ENCODE data around the gene HES7. TPM values are rescaled to one million over a fixed set of nuclear protein-coding genes. Genes with fewer than 3 reads are reported as not detected.

Gene HES7
- total RNA-seq, 1 experiment from 2014 or later: 0.33 TPM

DNA sequence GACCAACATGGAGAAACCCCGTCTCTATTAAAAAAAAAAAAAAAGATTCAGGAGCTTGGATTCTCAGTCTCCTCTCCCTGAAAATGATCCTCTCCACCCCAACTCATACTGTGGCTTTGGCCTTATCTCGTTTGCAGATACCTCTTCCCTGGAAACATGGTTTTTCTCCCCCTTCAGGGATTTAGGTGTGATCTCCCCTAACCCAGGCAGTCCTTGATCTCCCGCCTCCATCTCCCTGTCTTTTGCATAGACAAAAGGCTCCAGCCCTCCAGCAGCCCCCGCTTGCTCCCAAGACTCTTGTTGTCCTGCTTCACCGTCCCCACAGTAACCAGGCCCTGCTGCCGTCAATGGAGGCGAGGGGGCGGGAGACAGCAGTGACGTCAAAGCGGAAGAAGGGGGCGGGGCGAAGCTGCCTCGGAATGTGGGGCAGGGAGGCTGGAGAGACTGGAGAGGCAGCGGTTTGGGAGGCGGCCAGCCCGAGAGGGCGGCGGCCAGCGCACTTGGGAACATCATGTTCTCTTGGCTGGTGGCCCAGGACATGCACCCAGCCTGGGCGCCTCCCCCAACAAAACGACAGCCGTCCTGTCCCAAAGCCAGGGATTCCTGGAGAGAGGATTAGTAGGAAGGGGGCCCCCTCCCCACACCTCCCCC lies 30.2 kb upstream of the HES7 start:
- Mint-ChIP-seq H3K27me3 (ENCODE audit: low read depth) (peaks cover 3% of the 10 kb centered on the region), H3K4me1 (peaks cover 21 to 27% of the 10 kb centered on the region in 2 experiments), H3K9me3 (no peaks in the 10 kb centered on the region), H3K36me3 (ENCODE audit: insufficient read depth in 1 of 3, low read depth in 3 of 3) (peaks cover 5 to 9% (median 9%) of the 10 kb centered on the region in 3 experiments), H3K27ac (peak overlapping the region; percentile 97 to 99 (median 99)), H3K4me3 (no peak overlapping the region; a peak in 2 of 5 replicates)
- Histone ChIP-seq H3K14ac (ENCODE audit: insufficient read depth, low read length) (peak overlapping the region; percentile 90; the same call in 1 of the 2 replicates), H3K4me2 (ENCODE audit: insufficient read depth, insufficient read length, low read length) (peak overlapping the region; percentile 59), H3K9me3 (ENCODE audit: control insufficient read depth, low read depth, low read length) (no peaks in the 10 kb centered on the region), H2BK20ac (ENCODE audit: low read depth, low read length, poor library complexity, severe bottlenecking) (no peak overlapping the region), H3T11ph (ENCODE audit: low read length) (peak overlapping the region; percentile 90), H3K4ac (ENCODE audit: low read depth, low read length) (no peak overlapping the region; the same call in 1 of the 2 replicates), H2AK5ac (ENCODE audit: insufficient read length, low read length) (no peak overlapping the region), H3K27me3 (ENCODE audit: insufficient read depth, low read length) (no peaks in the 10 kb centered on the region), H2BK15ac (ENCODE audit: low read depth, low read length) (no peak overlapping the region), H3K27ac (ENCODE audit: insufficient read length, low read depth, low read length) (peak overlapping the region; percentile 18), H2AFZ (ENCODE audit: low read length) (no peak overlapping the region), H3K9ac (ENCODE audit: extremely low read depth, insufficient read length, low read length) (peak overlapping the region; percentile 20), H4K5ac (ENCODE audit: insufficient read length, low read depth, low read length) (no peak overlapping the region), H3K4me1 (ENCODE audit: insufficient read depth, low read length) (peaks cover 5% of the 10 kb centered on the region), H4K20me1 (ENCODE audit: control insufficient read depth, insufficient read depth, insufficient read length) (no peaks in the 10 kb centered on the region), H2BK5ac (ENCODE audit: insufficient read length, low read length) (no peak overlapping the region), H4K91ac (ENCODE audit: insufficient read length, low read depth, low read length) (no peak overlapping the region), H3K18ac (ENCODE audit: insufficient read length, low read depth, low read length) (peak overlapping the region; percentile 92), H3K79me1 (ENCODE audit: insufficient read depth, low read depth, low read length, poor library complexity, severe bottlenecking) (peaks cover 2% of the 10 kb centered on the region), H3K23me2 (ENCODE audit: insufficient read length, low read depth, low read length, poor library complexity, severe bottlenecking) (peaks cover 21% of the 10 kb centered on the region), H4K8ac (replicated peaks; ENCODE audit: insufficient read length, low read depth, low read length) (no peak overlapping the region), H3K56ac (ENCODE audit: insufficient read length, low read depth, low read length) (no peak overlapping the region), H2BK12ac (ENCODE audit: insufficient read length, low read depth, low read length) (peak overlapping the region; percentile 59), H2BK120ac (ENCODE audit: low read depth, low read length, poor library complexity, severe bottlenecking) (peak overlapping the region; percentile 86), H3K23ac (ENCODE audit: insufficient read length, low read depth, low read length) (no peak overlapping the region), H3K79me2 (ENCODE audit: insufficient read depth, low read length) (no peaks in the 10 kb centered on the region)
- TF ChIP-seq, protein P1, sequence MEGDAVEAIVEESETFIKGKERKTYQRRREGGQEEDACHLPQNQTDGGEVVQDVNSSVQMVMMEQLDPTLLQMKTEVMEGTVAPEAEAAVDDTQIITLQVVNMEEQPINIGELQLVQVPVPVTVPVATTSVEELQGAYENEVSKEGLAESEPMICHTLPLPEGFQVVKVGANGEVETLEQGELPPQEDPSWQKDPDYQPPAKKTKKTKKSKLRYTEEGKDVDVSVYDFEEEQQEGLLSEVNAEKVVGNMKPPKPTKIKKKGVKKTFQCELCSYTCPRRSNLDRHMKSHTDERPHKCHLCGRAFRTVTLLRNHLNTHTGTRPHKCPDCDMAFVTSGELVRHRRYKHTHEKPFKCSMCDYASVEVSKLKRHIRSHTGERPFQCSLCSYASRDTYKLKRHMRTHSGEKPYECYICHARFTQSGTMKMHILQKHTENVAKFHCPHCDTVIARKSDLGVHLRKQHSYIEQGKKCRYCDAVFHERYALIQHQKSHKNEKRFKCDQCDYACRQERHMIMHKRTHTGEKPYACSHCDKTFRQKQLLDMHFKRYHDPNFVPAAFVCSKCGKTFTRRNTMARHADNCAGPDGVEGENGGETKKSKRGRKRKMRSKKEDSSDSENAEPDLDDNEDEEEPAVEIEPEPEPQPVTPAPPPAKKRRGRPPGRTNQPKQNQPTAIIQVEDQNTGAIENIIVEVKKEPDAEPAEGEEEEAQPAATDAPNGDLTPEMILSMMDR (conservative IDR thresholded peaks at IDR 0.05): no peak
- no CpG with 5 or more reads among the region's 22 CpGs for WGBS (ENCODE audit: extremely low coverage, insufficient read length, low lambda C conversion rate)
- peak; percentile 99 for DNase-seq

Data from H9 (cell line).